Colonic mucosa (tissue), 4 donors: ENCODE data around the gene ZMYND15. TPM values are rescaled to one million over a fixed set of nuclear protein-coding genes. Genes with fewer than 3 reads are reported as not detected.

Experiments
- DNase-seq: peaks from one replicate; pipeline ENCODE4 v3.0.0-alpha.2; 2020
- H3K27ac ChIP-seq: fragments of 200-600 bp; one replicate; pipeline ENCODE4 v1.8.0; 2021
- H3K27me3 ChIP-seq: fragments of 200-600 bp; one replicate; pipeline ENCODE4 v1.8.0; 2021
- H3K36me3 ChIP-seq: fragments of 200-600 bp; one replicate; pipeline ENCODE4 v1.8.0; 2021
- H3K4me1 ChIP-seq: fragments of 200-600 bp; one replicate; pipeline ENCODE4 v1.8.0; 2021; ENCODE audit warnings: mild to moderate bottlenecking
- H3K4me3 ChIP-seq: fragments of 200-600 bp; one replicate; pipeline ENCODE4 v1.8.0; 2021
- H3K9ac ChIP-seq, 2 donors: one replicate each; pipeline ENCODE4 v1.7.0; 2013; ENCODE audit warnings: control low read depth in 2 of 2, low read depth in 2 of 2, low read length in 2 of 2
- H3K9me3 ChIP-seq: fragments of 200-600 bp; one replicate; pipeline ENCODE4 v1.8.0; 2021
- intact Hi-C: fragments of 100-400 bp; cut with DNase I; formaldehyde crosslinking; loops from one replicate; pipeline ENCODE4 v1.14.1; 2022
- total RNA-seq, 2 donors: library from RNA; stranded (reverse); fragmentation: NEBNext Ultra II Directional in 1 of 2; extraction: Animal tissue kit (Norgen Biotek cat#: 25700) in 1 of 2; gene quantifications; one replicate each; pipeline ENCODE4 v1.2.1, GENCODE V29; 2021
- TF ChIP-seq, protein P1 (sequence below): fragments of 200-600 bp; IDR thresholded peaks from one replicate; pipeline ENCODE4 v1.8.0; 2022; ENCODE audit warnings: antibody characterized with exemption, mild to moderate bottlenecking
- donor health status: healthy.
- donor health status: DM: no; HTN: no; CAD: no.
- donor health status: DM: no; HTN: no; CAD: no.

Gene ZMYND15
- total RNA-seq, 2 donors from 2014 or later, result 0.89 to 1.2 TPM

DNA sequence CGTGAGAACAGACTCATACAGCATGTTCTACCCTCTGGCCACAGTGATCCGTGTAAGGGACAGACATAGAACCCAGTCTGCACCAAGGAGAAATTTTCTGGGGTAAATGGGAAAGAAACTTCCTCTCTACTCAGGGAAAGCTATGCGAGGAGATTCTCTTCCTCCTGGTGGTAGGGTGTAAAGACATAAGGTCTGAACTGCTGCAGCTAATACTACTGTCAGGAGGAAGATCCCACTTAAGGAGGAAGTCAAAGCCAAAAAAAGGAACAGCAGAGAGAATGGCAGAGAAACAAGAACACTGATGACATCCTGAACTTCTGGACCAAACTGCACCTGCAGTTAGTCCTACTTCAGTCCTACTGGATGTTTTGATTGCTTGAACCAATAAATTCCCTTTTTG, 25.0 kb downstream of the ZMYND15 start:
- H3K9ac ChIP-seq, result no peak overlapping the region
- intact Hi-C loops, result no loop called here
- DNase-seq, result no peak
- H3K9me3 ChIP-seq, result no peaks in the 10 kb centered on the region
- TF ChIP-seq, protein P1, sequence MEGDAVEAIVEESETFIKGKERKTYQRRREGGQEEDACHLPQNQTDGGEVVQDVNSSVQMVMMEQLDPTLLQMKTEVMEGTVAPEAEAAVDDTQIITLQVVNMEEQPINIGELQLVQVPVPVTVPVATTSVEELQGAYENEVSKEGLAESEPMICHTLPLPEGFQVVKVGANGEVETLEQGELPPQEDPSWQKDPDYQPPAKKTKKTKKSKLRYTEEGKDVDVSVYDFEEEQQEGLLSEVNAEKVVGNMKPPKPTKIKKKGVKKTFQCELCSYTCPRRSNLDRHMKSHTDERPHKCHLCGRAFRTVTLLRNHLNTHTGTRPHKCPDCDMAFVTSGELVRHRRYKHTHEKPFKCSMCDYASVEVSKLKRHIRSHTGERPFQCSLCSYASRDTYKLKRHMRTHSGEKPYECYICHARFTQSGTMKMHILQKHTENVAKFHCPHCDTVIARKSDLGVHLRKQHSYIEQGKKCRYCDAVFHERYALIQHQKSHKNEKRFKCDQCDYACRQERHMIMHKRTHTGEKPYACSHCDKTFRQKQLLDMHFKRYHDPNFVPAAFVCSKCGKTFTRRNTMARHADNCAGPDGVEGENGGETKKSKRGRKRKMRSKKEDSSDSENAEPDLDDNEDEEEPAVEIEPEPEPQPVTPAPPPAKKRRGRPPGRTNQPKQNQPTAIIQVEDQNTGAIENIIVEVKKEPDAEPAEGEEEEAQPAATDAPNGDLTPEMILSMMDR, result no peak
- H3K36me3 ChIP-seq, result no peaks in the 10 kb centered on the region
- H3K4me1 ChIP-seq, result no peaks in the 10 kb centered on the region
- H3K27me3 ChIP-seq, result no peaks in the 10 kb centered on the region
- no peak overlapping the region for H3K27ac ChIP-seq
- no peak overlapping the region for H3K4me3 ChIP-seq

GRCh38 chr17:4766201-4766600, 26.6 kb downstream of the ZMYND15 start:
- Histone ChIP-seq H3K27ac (no peak overlapping the region), H3K36me3 (no peaks in the 10 kb centered on the region), H3K27me3 (no peaks in the 10 kb centered on the region), H3K9ac (no peak overlapping the region), H3K4me3 (no peak overlapping the region), H3K9me3 (no peaks in the 10 kb centered on the region), H3K4me1 (no peaks in the 10 kb centered on the region)
- DNase-seq, result no peak
- intact Hi-C loops, result no loop called here
- TF ChIP-seq, protein P1, result no peak

DNA sequence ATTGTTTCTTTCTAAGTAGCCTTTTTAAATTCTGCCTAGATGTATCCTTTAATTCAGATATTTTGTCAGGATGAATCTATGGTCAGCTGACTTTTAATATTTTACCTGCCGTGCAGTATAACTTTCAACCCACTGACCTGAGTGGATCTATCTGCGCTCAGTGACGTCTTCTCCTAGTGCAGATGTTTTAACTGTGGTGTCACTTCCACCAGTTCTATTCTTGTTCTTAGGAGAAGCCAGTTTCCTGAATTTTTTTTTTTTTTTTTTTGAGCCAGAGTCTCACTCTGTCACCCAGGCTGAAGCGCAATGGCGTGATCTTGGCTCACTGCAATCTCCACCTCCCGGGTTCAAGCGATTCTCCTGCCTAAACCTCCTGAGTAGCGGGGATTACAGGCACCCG, 27.1 kb downstream of the ZMYND15 start:
- no peak overlapping the region for H3K9ac ChIP-seq
- intact Hi-C loops, result no loop called here
- H3K27ac ChIP-seq, result no peak overlapping the region
- H3K27me3 ChIP-seq, result no peaks in the 10 kb centered on the region
- no peak for DNase-seq
- no peaks in the 10 kb centered on the region for H3K9me3 ChIP-seq
- no peaks in the 10 kb centered on the region for H3K36me3 ChIP-seq
- no peak overlapping the region for H3K4me3 ChIP-seq
- H3K4me1 ChIP-seq, result no peaks in the 10 kb centered on the region
- TF ChIP-seq, protein P1, result no peak

- intact Hi-C loops, result no loop called here
- Histone ChIP-seq H3K4me3 (no peak overlapping the region), H3K36me3 (no peaks in the 10 kb centered on the region), H3K27ac (no peak overlapping the region), H3K4me1 (no peaks in the 10 kb centered on the region), H3K27me3 (no peaks in the 10 kb centered on the region), H3K9ac (no peak overlapping the region), H3K9me3 (no peaks in the 10 kb centered on the region)
- no peak for DNase-seq
- TF ChIP-seq, protein P1, result no peak
Measured at GRCh38 chr17:4768298-4768697, 28.7 kb downstream of the ZMYND15 start.

DNA sequence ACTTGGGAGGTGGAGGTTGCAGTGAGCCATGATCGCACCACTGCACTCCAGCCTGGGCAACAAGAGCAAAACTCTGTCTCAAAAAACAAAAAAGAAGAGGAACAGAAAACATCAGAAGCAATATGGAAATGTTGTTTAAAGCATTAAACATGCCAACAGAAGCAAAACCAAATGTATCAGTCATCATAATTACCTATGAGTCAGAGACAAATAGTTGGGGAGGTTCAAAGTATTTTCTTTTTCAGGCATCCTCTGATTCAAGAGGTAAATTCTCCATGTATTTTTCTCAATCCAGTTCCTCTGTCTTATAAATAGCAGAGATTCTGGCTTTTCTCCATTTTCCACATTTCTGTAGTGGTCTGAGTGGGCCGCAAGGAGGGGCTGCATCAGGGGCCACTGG, 30.0 kb downstream of the ZMYND15 start:
- no peaks in the 10 kb centered on the region for H3K9me3 ChIP-seq
- intact Hi-C loops, result no loop called here
- TF ChIP-seq, protein P1, result no peak
- no peak overlapping the region for H3K9ac ChIP-seq
- DNase-seq, result no peak
- H3K36me3 ChIP-seq, result no peaks in the 10 kb centered on the region
- no peaks in the 10 kb centered on the region for H3K27me3 ChIP-seq
- H3K4me1 ChIP-seq, result no peaks in the 10 kb centered on the region
- H3K4me3 ChIP-seq, result no peak overlapping the region
- H3K27ac ChIP-seq, result no peak overlapping the region
